H7 (cell line): ENCODE results near the gene FANCC. TPM values are rescaled to one million over a fixed set of nuclear protein-coding genes. Genes with fewer than 3 reads are reported as not detected.
"Not testable (repeated sequence)": the region's sequence is repeated elsewhere in the genome, so short reads cannot be mapped to it uniquely, and the experiment has no call there.

ENCODE experiments used
- DNase-seq: peaks from one replicate; pipeline ENCODE4 v3.0.0; 2012
- H3K27me3 ChIP-seq: 2 replicates; pipeline ENCODE4 v1.6.0; 2011; ENCODE audit warnings: mild to moderate bottlenecking, low read length; ENCODE audit not compliant: control insufficient read depth, insufficient read depth
- H3K36me3 ChIP-seq: replicated peaks from 2 replicates; pipeline ENCODE4 v1.5.1; 2011; ENCODE audit warnings: low read length; ENCODE audit not compliant: control insufficient read depth, insufficient read depth
- H3K4me3 ChIP-seq: 2 replicates; pipeline ENCODE4 v1.5.1; 2011; ENCODE audit warnings: low read depth, mild to moderate bottlenecking, control low read depth, low read length, moderate library complexity; ENCODE audit not compliant: insufficient read depth
- total RNA-seq: library from RNA; depleted of rRNA; stranded (reverse); fragments of >200 nt; shearing (Covaris generic); gene quantifications from 2 replicates; pipeline ENCODE4 v1.2.3, GENCODE V29; 2014

FANCC gene
- total RNA-seq, 1 experiment from 2014 or later = 6.7 TPM

DNA sequence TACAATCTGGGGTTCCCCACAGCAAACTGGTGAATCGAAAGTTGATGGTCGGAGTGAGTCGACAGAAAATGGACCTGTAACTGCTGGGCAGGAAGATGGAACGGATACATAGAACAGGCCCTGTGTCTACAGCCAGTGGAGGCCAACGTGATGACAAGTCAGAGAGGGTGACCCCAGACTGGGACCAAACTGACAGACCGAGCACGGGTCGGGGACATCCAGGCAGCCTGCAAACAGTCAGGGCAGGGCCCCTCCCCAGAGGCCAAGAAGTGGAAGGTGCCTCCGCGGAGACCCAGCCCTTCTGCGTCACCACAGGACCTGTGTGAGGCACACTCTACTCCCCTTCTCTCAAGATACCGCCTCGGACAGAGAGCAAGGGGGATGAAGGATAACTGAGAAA, 25.1 kb upstream of the FANCC start:
- Histone ChIP-seq H3K36me3 (no peaks in the 10 kb centered on the region), H3K27me3 (no peaks in the 10 kb centered on the region), H3K4me3 (no peak overlapping the region)
- DNase-seq = peak; percentile 22

DNA sequence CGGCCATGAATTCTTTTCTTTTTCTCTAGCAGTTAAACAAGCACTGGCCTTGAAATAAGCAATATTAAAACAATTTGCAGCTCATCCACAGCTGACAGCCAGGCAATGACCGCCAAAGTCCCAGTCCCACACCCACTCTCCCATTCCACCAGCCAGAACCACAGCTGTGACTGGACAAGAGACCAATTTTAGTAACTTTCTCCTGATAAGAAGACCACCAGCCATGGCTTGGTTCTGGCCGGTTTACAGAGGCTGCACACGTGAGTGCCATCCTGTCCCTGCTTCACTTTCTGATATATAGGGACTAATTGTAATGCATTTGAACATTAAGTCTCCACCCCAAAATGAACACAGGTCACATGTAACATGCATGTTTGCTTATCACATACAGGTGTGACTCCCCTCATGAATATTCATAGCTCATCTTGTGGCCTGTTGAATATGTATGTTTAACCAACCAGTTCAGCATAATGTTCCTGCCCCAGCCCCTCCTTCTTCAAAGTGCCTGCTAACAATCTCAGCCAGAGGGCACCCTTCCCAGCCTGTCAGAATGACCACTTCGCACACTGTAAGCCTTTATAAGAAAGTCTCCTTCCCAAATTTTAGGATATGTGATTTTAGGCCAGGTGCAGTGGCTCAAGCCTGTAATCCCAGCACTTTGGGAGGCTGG, 23.9 kb upstream of the FANCC start:
- Histone ChIP-seq H3K27me3 (no peaks in the 10 kb centered on the region), H3K36me3 (no peaks in the 10 kb centered on the region), H3K4me3 (no peak overlapping the region)
- DNase-seq = peak; percentile 57

DNA sequence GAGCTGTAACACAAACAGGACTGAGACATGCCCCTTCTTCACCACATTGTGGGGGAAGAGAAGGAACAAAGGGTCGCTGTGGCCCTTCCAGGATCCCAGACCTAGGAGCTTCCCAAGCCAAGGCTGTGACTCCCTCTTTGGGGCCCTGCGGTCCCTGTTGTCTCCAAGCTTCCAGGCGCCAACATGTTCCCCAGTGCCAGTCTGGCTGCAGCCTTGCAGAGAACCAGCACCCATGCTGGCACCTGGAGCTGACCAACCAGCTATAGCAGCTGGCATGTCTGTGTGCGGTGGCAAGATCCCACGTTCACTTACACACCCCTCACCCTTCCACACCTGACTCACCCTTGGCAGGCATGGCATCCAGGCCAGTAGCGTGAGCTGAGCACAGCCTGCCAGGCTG, 20.7 kb upstream of the FANCC start:
- H3K36me3 ChIP-seq = no peaks in the 10 kb centered on the region
- no peaks in the 10 kb centered on the region for H3K27me3 ChIP-seq
- DNase-seq = no peak
- H3K4me3 ChIP-seq = no peak overlapping the region

DNA sequence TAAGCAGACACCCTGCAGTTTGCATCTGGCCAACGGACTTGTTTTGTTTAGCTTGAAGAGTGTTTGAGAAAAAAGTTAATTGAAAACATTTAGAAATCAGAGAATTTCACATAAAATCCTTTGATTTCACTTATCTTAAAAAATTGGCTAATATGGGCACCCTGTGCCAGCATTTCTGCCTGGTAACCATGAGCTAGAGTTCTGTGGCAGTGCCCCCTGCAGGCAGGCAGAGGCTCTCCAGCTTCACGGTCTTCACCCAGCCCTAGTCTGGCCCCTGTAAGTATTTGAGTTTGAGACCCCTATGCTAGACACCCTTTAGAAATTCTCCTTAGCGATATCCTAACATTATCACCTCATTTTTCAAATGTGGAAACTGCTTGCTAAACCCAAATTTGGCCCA, 18.8 kb upstream of the FANCC start:
- DNase-seq = peak; percentile 74
- H3K27me3 ChIP-seq = no peaks in the 10 kb centered on the region
- no peaks in the 10 kb centered on the region for H3K36me3 ChIP-seq
- no peak overlapping the region for H3K4me3 ChIP-seq

DNA sequence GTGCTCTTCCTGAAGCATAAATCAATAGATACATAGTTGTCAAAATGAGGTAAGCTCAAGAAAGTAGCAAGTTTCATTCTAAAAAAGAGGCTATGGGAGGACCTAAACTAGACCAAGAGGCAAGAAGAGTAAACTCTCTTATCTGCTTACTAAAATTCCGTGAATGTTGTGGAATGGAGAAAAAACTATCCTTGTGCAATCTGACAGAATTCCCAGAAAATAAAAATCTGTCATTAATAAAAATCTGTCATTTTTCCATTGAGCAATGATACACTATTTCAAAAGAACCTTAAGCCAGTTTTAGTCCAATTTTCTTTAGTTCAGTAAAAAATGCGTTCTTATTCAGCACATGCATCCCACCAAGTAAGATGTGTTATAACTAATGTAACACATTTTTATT, 15.9 kb upstream of the FANCC start:
- no peaks in the 10 kb centered on the region for H3K27me3 ChIP-seq
- H3K36me3 ChIP-seq = no peaks in the 10 kb centered on the region
- H3K4me3 ChIP-seq = no peak overlapping the region
- no peak for DNase-seq

DNA sequence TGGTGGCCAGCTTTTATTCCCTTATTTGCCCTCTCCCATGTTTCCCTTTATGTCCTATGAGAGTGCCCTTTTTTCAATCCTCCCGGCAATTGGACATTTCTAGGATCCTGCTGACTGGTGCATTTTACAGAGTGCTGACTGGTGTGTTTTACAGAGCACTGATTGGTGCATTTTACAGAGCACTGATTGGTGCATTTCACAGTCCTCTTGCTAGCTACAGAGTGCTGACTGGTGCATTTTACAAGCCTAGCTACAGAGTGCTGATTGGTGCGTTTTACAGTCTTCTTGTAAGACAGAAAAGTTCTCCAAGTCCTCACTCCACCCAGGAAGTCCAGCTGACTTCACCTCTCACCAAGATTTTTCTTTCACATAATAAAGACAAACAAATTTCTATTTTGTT, 15.4 kb upstream of the FANCC start:
- DNase-seq = no peak
- Histone ChIP-seq H3K4me3 (no peak overlapping the region), H3K36me3 (no peaks in the 10 kb centered on the region), H3K27me3 (no peaks in the 10 kb centered on the region)

DNA sequence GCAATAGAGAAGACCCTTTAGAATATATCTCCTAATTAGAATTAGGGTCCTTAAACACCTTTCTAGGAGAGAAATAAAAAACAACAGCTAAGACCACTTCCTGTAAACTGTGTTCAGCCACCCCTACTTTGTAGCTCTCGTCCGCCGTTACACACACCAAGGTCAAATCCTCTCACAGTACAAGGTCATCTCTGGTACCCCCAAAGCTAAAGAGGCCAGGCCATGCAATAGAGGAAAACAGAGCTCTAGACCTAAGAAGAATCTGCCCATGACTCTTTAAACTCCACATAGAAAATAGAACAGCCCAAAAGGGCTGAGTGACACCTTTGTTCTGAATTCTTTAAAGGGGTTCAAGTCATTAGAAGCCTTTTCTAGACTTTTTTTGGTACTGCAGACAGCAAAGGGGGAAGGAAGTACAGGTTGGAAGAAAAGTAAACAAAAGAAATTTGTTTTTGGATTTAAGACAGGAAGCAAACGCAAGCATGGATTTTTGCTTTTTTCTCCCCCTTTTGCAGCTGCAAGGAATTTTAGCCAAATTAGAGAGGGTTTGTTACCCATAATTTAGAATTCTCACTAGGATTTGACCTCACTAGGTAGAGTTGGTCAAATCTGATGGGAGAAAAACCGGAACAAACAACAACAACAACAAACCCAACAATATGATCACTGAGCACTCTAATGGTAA, 13.4 kb upstream of the FANCC start:
- no peak for DNase-seq
- Histone ChIP-seq H3K27me3 (no peaks in the 10 kb centered on the region), H3K4me3 (no peak overlapping the region), H3K36me3 (no peaks in the 10 kb centered on the region)

DNA sequence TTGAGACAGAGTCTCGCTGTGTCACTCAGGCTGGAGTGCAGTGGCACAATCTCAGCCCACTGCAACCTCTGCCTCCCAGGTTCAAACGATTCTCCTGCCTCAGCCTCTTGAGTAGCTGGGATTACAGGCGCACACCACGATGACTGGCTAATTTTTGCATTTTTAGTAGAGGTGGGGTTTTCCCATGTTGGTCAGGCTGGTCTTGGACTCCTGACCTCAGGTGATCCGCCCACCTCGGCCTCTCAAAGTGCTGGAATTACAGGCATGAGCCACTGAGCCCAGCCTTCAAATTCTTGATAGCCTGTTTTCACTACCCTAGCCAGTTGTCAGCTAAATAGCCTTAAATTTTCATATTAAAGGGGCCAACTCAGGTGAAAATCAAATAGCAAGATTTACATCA, 11.6 kb upstream of the FANCC start:
- H3K27me3 ChIP-seq, H3K4me3 ChIP-seq, H3K36me3 ChIP-seq, DNase-seq: not testable (repeated sequence)

DNA sequence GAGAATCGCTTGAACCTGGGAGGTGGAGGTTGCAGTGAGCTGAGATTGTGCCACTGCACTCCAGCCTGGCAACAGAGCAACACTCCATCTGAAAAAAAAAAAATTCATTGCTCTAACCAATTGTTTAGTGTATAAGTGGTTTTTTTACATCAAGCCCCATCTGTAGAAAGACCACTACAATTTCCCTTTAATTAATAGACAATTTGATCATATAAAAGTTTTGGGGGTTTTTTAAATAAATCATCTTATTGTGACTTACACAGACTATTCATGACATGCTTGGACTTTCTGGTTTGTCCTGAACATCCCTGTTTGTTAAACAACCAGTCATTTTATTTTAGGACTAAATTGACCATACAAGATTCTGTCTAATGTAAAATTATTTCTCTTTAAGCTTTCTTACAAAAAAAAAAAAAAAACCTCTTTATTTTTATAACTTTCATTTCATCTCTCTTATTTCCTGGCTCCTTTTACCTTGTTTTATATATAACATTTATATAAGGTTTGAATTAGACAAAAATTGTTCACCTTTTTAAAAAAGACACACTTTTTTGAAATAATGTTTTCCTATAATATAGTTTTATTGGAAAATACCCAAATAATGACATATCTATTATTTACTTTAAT, 9.8 kb upstream of the FANCC start:
- no peaks in the 10 kb centered on the region for H3K36me3 ChIP-seq
- no peak for DNase-seq
- no peak overlapping the region for H3K4me3 ChIP-seq
- no peaks in the 10 kb centered on the region for H3K27me3 ChIP-seq

DNA sequence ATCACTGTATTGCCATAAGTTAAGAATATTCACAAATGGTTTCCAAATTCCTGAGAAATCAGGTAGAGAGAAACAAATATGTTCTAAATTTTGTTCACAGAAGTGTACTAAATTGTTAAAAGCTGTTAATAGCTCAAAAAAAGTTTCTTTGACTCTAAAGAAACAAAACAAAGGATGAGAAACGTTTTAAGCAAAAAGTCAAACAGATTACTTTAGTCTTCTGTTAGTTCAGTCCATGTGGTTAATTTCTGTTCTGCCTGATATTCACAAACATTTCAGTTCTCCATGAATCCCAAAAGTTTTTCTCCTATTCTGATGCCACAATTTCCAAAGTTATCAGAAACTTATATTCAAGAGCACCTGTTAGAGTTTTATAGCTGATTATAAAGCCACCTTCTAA, 7.7 kb upstream of the FANCC start:
- Histone ChIP-seq H3K4me3 (no peak overlapping the region), H3K27me3 (no peaks in the 10 kb centered on the region), H3K36me3 (no peaks in the 10 kb centered on the region)
- no peak for DNase-seq

DNA sequence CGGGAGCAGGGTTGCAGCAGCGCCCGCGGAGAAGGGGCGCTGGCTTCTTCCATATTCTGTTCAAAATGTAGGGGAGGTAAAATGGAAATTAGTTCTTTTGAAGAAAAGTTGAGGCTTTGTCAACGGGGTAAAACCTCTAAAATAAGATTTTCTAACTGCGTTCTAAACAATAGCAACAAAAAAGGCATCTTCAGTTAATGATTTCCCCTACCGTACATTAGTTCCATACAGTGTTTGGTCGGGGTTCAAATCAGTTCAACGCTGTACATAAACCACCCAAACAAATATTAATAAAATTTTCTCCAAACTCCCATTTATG, 343 bp upstream of the FANCC start:
- Histone ChIP-seq H3K4me3 (peak overlapping the region; percentile 77), H3K27me3 (no peaks in the 10 kb centered on the region), H3K36me3 (no peaks in the 10 kb centered on the region)
- no peak for DNase-seq

DNA sequence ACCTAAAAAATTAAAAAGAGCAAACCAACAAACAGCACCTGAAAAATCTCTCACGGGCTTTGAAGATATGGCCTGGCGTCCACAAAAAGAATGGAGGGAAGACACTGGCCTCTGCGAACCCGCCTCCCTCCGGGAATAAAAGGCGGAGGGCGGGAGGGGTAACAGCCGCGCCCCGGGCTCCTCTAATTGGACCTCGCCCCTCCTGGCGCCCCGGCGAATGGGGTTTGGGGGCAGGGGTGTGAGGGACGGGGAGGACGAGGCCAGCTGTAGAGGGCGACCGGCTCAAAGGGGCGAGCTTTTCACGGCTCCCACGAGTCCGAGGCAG, 753 bp downstream of the FANCC start:
- peak overlapping the region; percentile 77 for H3K4me3 ChIP-seq
- H3K27me3 ChIP-seq = no peaks in the 10 kb centered on the region
- H3K36me3 ChIP-seq = no peaks in the 10 kb centered on the region
- DNase-seq = peak; percentile 96

DNA sequence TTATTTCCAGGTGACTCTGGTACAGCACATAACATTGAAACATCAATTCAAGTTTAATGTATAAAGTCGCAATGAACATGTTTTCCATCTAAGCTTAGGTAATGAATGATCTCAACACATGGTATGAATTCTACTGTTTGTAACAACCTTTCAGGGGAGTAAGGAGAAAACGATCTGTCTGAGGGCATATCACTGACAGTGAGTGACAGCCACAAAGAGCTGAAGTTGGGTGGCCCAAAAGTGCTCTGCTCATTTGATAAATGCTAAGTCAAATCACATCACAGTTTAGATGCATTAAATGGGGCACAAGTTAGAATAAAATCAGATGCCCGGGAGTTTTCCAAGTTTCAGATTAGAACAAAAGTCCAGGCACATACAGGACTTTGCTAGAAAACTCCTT, 1.2 kb downstream of the FANCC start:
- no peak for DNase-seq
- H3K27me3 ChIP-seq = no peaks in the 10 kb centered on the region
- peak overlapping the region; percentile 77 for H3K4me3 ChIP-seq
- H3K36me3 ChIP-seq = no peaks in the 10 kb centered on the region

DNA sequence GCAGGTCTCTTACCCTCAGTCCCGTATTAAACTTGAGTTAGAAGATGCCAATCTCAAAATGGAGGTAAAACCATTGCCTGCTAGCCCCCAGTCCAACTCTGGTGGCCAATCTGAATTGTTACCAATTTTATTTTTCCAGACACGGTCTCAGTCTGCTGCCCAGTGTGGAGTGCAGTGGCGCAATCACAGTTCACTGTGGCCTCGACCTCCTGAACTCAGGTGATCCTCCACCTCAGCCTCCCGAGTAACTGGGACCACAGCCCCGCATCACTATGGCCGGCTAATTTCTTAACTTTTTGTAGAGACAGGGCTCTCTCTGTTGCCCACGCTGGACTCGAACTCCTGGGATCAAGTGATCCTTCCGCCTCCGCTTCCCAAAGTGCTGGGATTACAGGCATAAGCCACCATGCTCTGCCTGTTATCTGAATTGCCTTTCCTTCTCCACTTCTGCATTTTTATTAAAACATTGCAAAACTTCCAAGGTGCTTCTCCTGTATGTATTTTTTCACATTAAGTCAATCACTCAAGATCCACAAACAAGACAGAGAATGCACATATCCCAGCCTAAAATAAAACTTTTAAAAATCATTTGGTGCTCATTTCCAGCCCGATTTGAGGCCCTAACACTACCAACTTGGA, 2.3 kb downstream of the FANCC start:
- Histone ChIP-seq H3K4me3 (no peak overlapping the region), H3K36me3 (no peaks in the 10 kb centered on the region), H3K27me3 (no peaks in the 10 kb centered on the region)
- no peak for DNase-seq

DNA sequence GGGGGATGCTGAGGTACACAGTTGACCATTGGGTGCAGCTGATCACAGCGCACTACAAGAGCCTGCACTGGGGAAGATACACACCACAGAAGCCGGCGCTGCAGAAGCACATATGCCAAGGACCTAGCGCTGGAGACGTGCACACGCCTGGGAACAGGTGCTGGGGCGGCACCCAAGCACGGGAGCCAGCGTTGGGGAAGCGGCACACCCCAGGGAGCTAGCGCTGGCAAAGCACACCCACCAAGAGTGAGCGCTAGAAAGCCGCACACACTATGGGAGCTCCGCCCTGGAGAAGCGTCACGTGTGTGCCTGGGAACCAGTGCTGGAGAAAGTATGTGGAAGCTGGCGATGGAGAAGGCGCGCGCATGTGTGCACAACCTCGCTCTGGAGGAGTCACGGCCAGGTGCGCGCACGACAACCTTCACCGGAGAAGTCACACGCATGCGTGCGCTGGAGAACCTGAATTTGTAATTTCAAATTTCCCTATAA, 4.5 kb downstream of the FANCC start:
- no peaks in the 10 kb centered on the region for H3K36me3 ChIP-seq
- peak; percentile 24 for DNase-seq
- H3K27me3 ChIP-seq = no peaks in the 10 kb centered on the region
- no peak overlapping the region; the same call in 1 of the 2 replicates for H3K4me3 ChIP-seq
